HL-60/S4 treated with phorbol 12-myristate 13-acetate at 8.2 ng/mL for 4 days and 3 days (cell line): ENCODE results near the gene FUT7.

Source experiments
- in situ Hi-C: fragments of 300-500 bp; cut with MboI; formaldehyde crosslinking; loops from 2 replicates; pipeline ENCODE4 v1.15.0; 2022; ENCODE audit warnings: low sequenced_read_pairs

Gene FUT7

GRCh38 chr9:137031904-137032640, at the start of gene FUT7:
TSS of gene FUT7 (minus strand) at chr9:137032088. CDS start at chr9:137031991, 97 bp downstream.
- in situ Hi-C loops, result no loop called here

GRCh38 chr9:137080260-137081122, 48.6 kb upstream of the FUT7 start:
- in situ Hi-C loops, result no loop called here

- in situ Hi-C loops, result no loop called here
These were observed 47.5 kb upstream of the FUT7 start for GRCh38 chr9:137079401-137079787.

- in situ Hi-C loops, result no loop called here
These were observed 47.0 kb upstream of the FUT7 start for GRCh38 chr9:137078701-137079400.

- in situ Hi-C loops, result no loop called here
These were observed 46.1 kb upstream of the FUT7 start for GRCh38 chr9:137077758-137078693.

- in situ Hi-C loops, result no loop called here
These were observed 45.3 kb upstream of the FUT7 start, which contains the start of gene UAP1L1 for GRCh38 chr9:137077010-137077747. TSS of gene UAP1L1 (plus strand) at chr9:137077517. CDS start at chr9:137077533, 16 bp downstream.

GRCh38 chr9:137076636-137077009, 44.7 kb upstream of the FUT7 start:
- in situ Hi-C loops, result no loop called here

GRCh38 chr9:137075275-137075775, 43.4 kb upstream of the FUT7 start:
- in situ Hi-C loops, result no loop called here

GRCh38 chr9:137074657-137075274, 42.9 kb upstream of the FUT7 start:
- in situ Hi-C loops, result no loop called here

GRCh38 chr9:137073992-137074399, 42.1 kb upstream of the FUT7 start:
- in situ Hi-C loops, result no loop called here

- in situ Hi-C loops, result no loop called here
These were observed 39.4 kb upstream of the FUT7 start for GRCh38 chr9:137071282-137071681.

GRCh38 chr9:137070906-137071275, 39.0 kb upstream of the FUT7 start:
- in situ Hi-C loops, result no loop called here

GRCh38 chr9:137070201-137070905, 38.5 kb upstream of the FUT7 start, which contains the start of gene SAPCD2:
TSS of gene SAPCD2 (minus strand) at chr9:137070557. CDS start at chr9:137070460, 97 bp downstream.
- in situ Hi-C loops, result no loop called here

GRCh38 chr9:137069508-137070091, 37.7 kb upstream of the FUT7 start:
- in situ Hi-C loops, result no loop called here

- in situ Hi-C loops, result no loop called here
These were observed 36.9 kb upstream of the FUT7 start for GRCh38 chr9:137068539-137069507.

GRCh38 chr9:137067860-137068538, 36.1 kb upstream of the FUT7 start:
- in situ Hi-C loops, result no loop called here
